K562 (cell line): Measurements from ENCODE around the gene ASIC1. TPM values are rescaled to one million over a fixed set of nuclear protein-coding genes. Genes with fewer than 3 reads are reported as not detected.
A peak's percentile ranks its signal among the peaks of the same experiment; 100 is the strongest.

ENCODE experiments used
- ATF3 ChIP-seq, 2 experiments: fragments of 450-650 bp in 1 of 2; sonication (generic) in 1 of 2; formaldehyde crosslinking in 1 of 2; IDR thresholded peaks in 1 of 2; conservative IDR thresholded peaks in 1 of 2; 2 replicates each; pipeline versions ENCODE4 v1.6.1 to v1.8.1; 2016 to 2023; ENCODE audit warnings: mild to moderate bottlenecking in 2 of 2, moderate library complexity in 2 of 2, inconsistent platforms in 1 of 2, missing genetic modification reagents in 1 of 2
- GABPA ChIP-seq: fragments of 200-800 bp; sonication (Bioruptor generic); conservative IDR thresholded peaks from 2 replicates; pipeline ENCODE4 v1.6.1; 2016; ENCODE audit warnings: low read depth, missing genetic modification characterization, missing compliant biosample characterization
- MNT ChIP-seq, 2 experiments: fragments of 450-650 bp; conservative IDR thresholded peaks; 2 replicates each; pipeline ENCODE4 v1.6.1; 2017; ENCODE audit warnings: mild to moderate bottlenecking in 2 of 2, moderate library complexity in 2 of 2
- RBFOX2 ChIP-seq: fragments of 200-400 bp; formaldehyde crosslinking; IDR thresholded peaks from 2 replicates; pipeline ENCODE4 v1.6.1; 2017; ENCODE audit warnings: low read depth, mild to moderate bottlenecking, low read length, moderate library complexity
- RBM39 ChIP-seq: fragments of 200-400 bp; formaldehyde crosslinking; optimal IDR thresholded peaks from 2 replicates; pipeline ENCODE3; 2018; ENCODE audit warnings: low read depth, low read length
- REST ChIP-seq, 2 experiments: fragments of 450-650 bp; formaldehyde crosslinking in 1 of 2; IDR thresholded peaks; 2 replicates each; pipeline versions ENCODE4 v1.4.0 to v1.6.1; 2014 to 2020; ENCODE audit warnings: mild to moderate bottlenecking in 2 of 2, borderline replicate concordance in 1 of 2, low read depth in 1 of 2
- SFPQ ChIP-seq: fragments of 200-400 bp; formaldehyde crosslinking; IDR thresholded peaks from 2 replicates; pipeline ENCODE4 v1.6.1; 2017; ENCODE audit warnings: mild to moderate bottlenecking, low read depth, low read length, moderate library complexity
- SMAD4 ChIP-seq: fragments of 250-450 bp; sonication (Bioruptor Pico); conservative IDR thresholded peaks from 2 replicates; pipeline ENCODE4 v1.8.0; 2021; ENCODE audit warnings: inconsistent platforms, mild to moderate bottlenecking, moderate library complexity
- SP1 ChIP-seq: sonication (generic); formaldehyde crosslinking; IDR thresholded peaks from 2 replicates; pipeline ENCODE4 v1.8.1; 2022; ENCODE audit warnings: mild to moderate bottlenecking, missing genetic modification reagents
- STAT5B ChIP-seq: fragments of 250-450 bp; sonication (Bioruptor Pico); IDR thresholded peaks from 2 replicates; pipeline ENCODE4 v1.8.0; 2021; ENCODE audit warnings: mild to moderate bottlenecking, inconsistent platforms
- THRA ChIP-seq: fragments of 450-650 bp; IDR thresholded peaks from 2 replicates; pipeline ENCODE4 v1.6.1; 2017; ENCODE audit warnings: mild to moderate bottlenecking, moderate library complexity
- ZNF121 ChIP-seq: sonication (generic); formaldehyde crosslinking; conservative IDR thresholded peaks from 2 replicates; pipeline ENCODE4 v1.8.0; 2022; ENCODE audit warnings: missing genetic modification reagents
- polyA plus RNA-seq, 8 experiments: library from polyadenylated mRNA; depleted of rRNA in 4 of 8; stranded (reverse) in 5 of 8; unstranded in 3 of 8; fragments of >200 nt; fragmentation: Nextera tagmentation in 2 of 8; fragmentation: Illumina TruSeq in 1 of 8; extraction: Ambion mirVana in 2 of 8; extraction: Trizol in 1 of 8; gene quantifications; 2 replicates each; pipeline versions ENCODE4 v1.2.1 to v1.2.3, GENCODE V29; 2011 to 2014; ENCODE audit warnings: inconsistent platforms in 1 of 8, missing spikeins in 1 of 8
- total RNA-seq, 7 experiments: library from RNA; depleted of rRNA in 6 of 7; stranded (reverse); fragments of >200 nt in 6 of 7; fragmentation: Illumina TruSeq in 2 of 7; extraction: Trizol in 2 of 7; gene quantifications; 2 replicates each; pipeline versions ENCODE4 v1.2.1 to v1.2.3, GENCODE V29; 2011 to 2021; ENCODE audit warnings: low replicate concordance in 1 of 7

ASIC1 gene
- total and polyA plus RNA-seq, 9 of the 15 experiments (the other 6 are each of a cell fraction or from before 2014, with no cell fraction given): 0.01 to 1.7 (median 0.45) TPM

GRCh38 chr12:50103767-50104321 is 46.4 kb downstream of the ASIC1 start, which contains the start of gene GPD1 (continued):
- TF ChIP-seq SFPQ (no peak), MNT (conservative IDR thresholded peaks at IDR 0.05) (peak; percentile 78 to 83), ATF3 (IDR thresholded peaks at IDR 0.05) (no peak), ATF3 (CRISPR knock-in tag; conservative IDR thresholded peaks at IDR 0.05) (no peak), REST (IDR thresholded peaks at IDR 0.05; ENCODE audit: borderline replicate concordance) (no peak), REST (CRISPR knock-in tag; IDR thresholded peaks at IDR 0.05; ENCODE audit: low read depth) (no peak), ZNF121 (CRISPR knock-in tag) (no peak), RBFOX2 (no peak), STAT5B (CRISPR knock-in tag) (no peak), SMAD4 (CRISPR knock-in tag) (no peak), THRA (no peak), RBM39 (no peak), SP1 (CRISPR knock-in tag) (0 out of 2 replicates have a peak, but pooled peaks have one; percentile 24), GABPA (tag) (no peak)
